ENCODE measurements around the gene RRAD.
"Not testable (repeated sequence)": the region's sequence is repeated elsewhere in the genome, so short reads cannot be mapped to it uniquely, and the experiment has no call there.

Gene RRAD

DNA sequence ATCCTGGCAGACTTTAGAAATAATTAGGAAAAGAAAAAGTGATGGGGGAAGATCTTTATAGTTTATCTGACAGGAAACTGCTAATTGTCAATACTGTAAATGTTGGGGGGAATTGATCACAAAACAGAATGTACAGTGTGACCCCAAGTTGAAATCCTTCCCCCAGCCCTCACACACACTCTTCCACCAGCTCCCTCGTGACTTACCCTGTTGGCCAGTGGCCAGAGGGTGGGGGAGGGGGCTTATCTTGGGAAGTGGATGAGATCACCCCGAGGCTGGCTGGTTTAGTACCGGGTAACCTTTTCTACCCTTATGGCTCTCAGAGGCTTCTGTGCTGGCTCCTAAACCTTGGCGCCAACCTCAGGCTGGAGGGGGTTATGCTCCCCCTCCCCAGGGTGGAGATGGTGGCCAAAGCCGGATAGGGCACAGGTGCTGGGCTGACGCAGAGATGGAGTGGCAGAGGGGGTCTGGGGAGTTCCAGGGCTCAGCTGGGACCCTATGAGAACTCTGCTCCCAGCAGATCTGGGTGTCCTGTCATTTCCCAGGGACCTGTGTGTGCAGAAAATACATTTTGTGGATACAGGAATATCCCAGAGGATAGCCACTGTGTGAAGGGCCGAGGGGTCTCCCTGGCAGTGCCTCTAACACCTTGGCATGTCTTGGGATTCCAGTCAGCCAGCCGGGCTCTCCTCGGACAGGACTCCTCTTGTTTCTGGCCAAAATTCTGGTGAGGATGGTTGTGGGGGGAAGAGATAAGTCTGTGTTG, 25.2 kb downstream of the RRAD start:
- no peak for DNase-seq (ENCODE audit: low spot score)

DNA sequence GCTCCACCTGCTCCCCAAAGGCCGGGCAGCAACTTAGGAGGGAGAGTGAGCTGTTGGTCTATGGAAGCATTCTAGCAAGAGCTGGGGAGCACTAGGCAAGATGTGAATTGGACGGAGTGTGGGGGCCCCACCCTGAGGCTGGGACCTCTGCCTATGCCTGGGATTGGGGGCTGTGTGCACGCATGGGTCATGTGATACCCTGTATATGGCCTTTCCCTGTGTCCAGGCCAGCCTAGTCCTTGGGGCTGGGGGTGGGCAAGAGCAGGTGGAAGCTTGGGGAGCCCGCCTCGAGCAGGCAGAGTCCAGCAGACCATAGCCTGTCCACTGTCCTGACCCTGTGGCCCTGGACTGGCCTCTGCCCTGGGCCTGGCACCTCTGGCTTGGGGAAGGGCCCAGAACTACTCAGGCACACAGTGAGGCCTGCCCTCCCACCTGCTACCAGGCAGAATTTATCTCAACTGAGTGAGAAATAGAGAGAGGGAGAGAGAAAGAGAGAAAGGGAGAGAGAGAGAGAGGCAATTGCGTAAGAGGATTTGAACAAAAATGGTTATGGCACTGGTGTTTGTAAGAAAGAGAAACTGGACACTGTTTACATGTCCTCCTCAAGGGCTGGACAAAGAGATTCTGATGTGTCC, 25.9 kb downstream of the RRAD start:
- DNase-seq (ENCODE audit: low spot score): no peak

DNA sequence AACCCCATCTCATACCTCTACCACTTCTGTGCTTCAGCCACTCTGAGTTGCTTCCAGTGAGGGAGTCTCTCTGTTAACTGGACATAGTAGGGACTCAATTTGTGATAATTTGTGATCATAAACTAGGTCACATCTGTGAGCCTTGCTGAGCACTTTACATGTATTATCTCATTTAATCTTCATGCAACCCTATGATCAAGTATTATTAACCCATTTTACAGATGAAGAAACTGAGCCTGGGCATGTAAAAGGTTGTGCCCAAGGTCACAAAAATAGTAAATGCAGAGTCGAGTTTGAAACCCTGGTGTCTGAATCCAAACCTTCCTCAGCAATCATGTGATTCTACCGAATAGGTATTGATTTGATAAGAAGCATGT, 26.4 kb downstream of the RRAD start:
- DNase-seq (ENCODE audit: low spot score): no peak

DNA sequence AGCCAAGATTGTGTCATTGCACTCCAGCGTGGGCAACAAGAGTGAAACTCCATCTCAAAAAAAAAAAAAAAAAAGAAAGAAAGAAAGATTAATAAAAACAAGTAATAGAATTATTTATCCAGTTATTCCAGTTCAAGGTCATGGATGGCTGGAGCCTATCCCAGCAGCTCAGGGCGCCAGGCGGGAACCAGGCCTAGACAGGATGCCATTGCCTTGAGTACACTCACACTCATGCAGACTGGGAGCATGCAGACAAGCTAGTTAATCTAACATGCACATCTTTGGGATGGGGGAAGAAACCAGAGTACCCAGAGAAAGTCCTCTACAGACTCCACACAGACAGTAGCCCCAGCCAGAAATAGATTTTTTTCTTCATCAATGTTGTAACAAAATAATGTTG, 27.1 kb downstream of the RRAD start:
- DNase-seq (ENCODE audit: low spot score): no peak

DNA sequence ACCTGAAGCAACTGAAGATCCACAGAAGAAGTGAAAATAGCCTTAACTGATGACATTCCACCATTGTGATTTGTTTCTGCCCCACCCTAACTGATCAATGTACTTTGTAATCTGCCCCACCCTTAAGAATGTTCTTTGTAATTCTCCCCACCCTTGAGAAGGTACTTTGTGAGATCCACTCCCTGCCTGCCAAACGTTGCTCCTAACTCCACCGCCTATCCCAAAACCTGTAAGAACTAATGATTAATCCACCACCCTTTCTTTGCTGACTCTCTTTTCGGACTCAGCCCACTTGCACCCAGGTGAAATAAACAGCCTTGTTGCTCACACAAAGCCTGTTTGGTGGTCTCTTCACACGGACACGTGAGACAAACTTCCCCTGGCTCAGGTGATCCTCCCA, 28.7 kb downstream of the RRAD start:
- DNase-seq (ENCODE audit: low spot score): not testable (repeated sequence)

DNA sequence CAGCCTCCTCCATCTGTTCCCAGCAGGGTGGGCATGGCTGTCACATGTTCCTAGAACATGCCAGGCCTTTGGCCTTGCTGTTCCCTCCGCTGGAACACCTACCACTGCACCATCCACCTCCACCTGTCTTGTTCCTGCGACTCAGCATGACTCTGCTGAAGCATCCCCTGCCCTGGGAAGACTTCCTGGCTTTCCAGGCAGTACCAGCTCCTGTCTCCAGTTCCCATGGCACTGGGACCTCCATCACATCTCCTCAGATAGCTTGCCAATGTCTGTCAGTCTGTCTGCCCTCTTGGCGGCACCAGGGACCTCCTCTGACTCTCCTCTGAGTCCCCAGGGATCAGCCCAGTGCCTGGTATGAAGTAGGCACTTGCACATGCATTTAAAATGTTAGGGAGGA, 29.3 kb downstream of the RRAD start:
- DNase-seq (ENCODE audit: low spot score): no peak

DNA sequence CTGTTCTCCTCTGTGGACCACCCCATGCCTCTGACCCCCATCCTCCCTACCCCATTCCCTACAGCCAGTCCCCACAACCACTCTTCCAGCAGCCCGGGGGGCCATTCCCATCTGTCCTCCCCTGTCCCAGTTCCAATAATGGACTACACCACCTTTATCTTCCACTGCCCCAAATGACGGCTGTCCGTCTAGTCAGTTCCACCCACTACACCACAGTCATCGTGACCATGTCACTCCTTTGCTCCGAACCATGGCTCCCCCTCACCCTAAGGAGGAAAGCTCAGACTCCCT, 29.7 kb downstream of the RRAD start:
- no peak for DNase-seq (ENCODE audit: low spot score)

DNA sequence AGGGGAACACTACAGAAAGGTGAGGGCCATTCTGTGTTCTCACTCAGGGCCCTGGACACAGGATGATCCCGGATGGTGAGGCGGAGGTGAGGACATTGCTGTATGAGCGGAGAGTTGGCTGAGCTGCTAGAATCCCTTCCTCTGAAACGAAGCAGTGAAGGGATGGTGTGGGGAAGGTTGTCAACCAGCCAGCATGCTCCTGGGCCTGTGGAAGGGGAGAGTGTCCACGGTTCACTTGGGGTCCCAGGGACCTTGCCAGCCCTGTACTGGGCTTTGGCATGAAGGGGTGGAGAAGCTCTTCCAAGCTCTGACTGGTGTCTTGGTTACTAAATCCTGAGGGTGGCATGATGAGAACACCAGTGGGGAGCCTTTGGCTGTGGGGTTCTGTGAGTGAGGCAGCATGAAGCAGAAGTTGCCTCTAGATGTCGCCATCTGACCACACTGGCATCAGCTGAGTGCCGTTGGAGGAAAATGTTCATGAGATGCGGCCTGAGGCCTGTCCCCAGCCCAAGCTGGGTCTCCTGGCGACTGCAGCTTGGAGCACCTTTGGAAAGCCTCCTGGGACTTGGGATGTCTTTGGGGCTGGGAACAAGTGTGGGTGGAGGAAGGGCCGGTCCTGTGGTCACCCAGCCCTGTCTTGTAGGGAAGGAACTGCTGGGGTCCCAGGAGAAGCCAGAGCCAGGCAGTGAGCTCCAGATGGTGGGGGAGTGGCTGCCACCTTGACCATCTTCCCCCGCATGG, 30.2 kb downstream of the RRAD start:
- peak; percentile 71 for DNase-seq (ENCODE audit: low spot score)

DNA sequence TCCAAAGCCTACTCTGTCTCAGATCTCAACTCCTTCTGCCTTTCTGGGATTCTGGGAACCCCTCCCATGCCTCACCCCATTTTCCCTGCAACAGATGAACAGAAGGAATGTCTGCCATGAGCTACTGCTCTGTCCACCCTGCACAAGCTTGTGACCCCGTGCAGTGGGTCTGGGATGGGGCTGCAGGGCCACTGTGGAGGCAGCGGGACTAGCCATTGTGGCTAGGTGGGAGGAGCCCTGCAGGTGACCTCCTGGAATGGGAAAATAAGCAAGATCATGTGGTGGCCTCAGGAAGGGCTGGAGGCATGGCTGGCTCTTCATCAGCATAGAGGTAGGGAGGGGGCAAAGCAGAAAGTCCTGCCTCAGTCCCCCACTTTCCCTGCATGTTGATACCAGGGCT, 31.3 kb downstream of the RRAD start:
- no peak for DNase-seq (ENCODE audit: low spot score)

DNA sequence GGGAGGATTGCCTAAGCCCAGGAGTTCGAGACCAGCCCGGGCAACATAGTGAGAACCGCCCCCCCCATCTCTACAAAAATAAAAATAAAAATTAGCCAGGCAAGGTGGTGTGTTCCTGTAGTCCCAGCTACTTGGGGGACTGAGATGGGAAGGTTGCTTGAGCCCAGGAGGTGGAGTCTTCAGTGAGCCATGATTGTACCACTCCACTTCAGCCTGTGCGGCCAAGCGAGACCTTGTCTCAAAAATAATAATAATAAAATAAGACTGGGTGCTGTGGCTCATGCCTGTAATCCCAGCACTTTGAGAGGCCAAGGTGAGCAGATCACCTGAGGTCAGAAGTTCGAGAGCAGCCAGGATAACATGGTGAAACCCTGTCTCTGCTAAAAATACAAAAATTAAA, 33.5 kb downstream of the RRAD start:
- no peak for DNase-seq (ENCODE audit: low spot score)

DNA sequence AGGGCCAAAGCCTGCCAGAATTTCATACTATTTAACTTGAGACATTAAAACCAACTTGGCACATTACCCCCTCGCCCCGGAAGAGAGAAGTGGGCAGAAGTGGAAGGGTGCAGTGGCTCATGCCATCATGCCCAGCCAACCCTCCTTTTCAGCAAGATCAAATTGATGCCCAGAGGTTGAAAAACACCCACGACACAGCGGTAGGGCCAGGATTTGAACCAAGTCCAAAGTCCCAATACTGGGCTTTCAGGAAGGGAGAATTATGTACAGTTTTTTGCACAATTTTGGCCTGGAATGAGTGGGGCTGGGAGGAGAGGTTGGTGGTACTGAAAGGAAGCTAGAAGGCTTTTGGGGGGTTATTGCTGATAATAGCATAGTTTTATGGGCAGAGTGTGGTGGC, 34.0 kb downstream of the RRAD start:
- no peak for DNase-seq (ENCODE audit: low spot score)

DNA sequence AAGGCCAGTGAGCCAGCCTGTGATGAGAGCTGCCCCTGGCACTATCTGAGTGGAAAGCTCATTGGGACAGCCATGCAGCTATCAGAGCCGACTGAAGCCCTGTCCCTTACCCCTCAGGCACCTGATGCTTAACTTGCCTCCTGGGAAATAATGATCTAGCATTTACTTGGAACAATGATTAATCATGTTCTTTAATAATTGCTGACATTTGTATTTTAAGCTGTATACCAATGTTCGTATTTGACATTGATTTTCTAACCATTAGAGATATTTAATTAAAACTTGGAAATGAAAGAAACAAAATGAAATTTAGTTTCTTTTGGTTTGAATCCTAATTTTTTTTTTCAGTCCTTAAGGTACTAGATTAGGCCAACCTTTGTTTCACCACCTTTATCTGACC, 34.5 kb downstream of the RRAD start:
- DNase-seq (ENCODE audit: low spot score): no peak

DNA sequence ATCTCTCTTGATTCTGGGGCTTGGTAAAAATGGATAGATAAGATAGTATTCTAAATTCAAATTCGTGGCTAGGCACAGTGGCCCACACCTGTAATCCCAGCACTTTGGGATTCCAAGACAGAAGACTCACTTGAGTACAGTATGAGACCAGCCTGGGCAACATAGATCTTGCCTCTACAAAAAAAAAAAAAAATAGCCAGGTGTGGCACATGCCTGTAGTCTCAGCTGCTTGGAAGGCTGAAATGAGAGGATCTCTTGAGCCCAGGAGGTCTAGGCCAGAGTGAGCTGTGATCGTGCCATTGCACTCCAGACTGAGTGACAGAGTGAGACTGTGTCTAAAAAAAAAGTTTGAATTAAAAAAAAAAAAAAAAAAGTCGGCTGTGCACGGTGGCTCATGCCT, 35.7 kb downstream of the RRAD start:
- no peak for DNase-seq (ENCODE audit: low spot score)

DNA sequence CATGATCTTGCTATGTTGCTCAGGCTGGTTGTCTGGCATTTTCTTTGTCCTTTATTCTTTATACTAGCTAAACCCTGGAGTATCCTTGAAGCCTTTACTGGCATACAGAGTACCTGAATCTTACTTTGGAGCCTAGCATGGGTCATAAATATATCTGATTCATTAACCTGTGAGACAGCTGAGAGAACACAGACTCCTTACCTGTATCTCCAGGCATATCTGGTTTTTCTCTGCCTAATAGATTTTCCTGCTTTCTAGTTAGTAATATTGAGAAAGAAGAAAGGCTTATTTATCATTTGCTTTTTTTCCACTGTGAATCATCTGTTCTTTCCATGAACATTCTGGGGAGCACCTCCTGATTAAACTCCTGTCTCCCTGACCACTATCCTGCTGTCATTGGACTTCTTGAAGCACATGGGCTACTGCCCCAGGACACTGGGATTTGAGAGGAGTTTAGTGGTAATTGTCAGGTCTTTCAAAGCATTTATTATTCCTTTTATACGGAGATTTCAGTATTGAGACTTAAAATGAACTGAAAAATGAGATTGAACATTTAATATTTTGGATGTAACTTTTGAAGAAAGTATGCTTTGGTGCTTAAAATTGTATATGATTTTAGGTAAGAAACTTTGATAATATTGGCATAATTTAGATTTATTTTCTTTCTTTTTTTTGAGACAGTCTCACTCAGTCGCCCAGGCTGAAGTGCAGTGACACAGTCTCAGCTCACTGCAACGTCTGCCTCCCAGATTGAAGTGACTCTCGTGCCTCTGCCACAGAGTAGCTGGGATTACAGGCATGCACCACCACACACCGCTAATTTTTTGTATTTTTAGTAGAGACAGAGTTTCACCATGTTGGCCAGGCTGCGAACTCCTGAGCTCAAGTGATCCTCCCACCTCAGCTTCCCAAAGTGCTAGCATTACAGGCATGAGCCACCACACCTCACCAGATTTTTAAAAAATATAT, 36.4 kb downstream of the RRAD start:
- no peak for DNase-seq (ENCODE audit: low spot score)

DNA sequence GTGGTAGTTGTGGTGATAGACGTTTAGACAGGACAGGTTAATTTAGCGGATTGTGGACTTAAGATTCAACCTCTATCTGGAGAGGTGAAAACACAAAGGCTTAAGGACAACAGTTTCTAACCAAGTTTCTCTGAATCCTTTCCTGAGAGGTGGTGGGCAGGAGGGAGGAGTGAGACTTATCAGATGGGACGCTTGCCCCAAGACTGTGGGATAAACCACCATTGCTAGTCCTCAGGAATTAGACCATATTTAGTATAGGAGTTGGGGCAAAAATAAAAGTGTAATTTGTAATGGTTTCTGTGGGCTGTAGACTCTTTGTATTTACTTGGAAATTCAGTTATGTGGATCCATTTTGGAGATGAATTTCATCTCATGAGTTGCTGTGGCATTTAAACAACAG, 38.4 kb downstream of the RRAD start:
- DNase-seq (ENCODE audit: low spot score): no peak

DNA sequence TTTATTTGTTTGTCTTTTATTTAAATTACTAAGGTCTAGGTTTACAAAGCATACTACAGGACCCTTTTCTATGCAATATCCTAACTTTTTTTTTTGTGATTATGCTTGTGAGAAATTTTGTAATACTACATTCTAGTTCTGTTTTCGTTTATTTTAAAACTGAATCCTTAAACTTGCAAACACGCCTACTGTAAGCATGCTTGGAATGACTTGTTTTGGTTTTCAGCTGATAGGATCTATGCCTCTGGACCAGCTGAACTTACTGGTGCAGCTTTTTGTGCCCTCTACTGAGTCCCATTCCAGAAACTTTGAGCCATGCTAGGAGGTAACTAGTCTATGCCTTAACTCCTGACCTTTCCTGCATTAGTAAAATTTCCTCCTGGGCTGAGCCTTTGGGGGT, 39.0 kb downstream of the RRAD start:
- no peak for DNase-seq (ENCODE audit: low spot score)

DNA sequence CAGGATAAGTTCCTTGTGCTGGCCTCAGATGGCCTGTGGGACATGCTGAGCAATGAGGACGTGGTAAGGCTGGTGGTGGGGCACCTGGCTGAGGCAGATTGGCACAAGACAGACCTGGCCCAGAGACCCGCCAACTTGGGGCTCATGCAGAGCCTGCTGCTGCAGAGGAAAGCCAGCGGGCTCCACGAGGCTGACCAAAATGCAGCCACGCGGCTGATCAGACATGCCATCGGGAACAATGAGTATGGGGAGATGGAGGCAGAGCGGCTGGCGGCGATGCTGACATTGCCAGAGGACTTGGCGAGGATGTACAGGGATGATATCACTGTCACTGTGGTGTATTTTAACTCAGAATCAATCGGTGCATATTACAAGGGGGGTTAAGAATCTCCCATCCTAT, 39.8 kb downstream of the RRAD start:
- no peak for DNase-seq (ENCODE audit: low spot score)

DNA sequence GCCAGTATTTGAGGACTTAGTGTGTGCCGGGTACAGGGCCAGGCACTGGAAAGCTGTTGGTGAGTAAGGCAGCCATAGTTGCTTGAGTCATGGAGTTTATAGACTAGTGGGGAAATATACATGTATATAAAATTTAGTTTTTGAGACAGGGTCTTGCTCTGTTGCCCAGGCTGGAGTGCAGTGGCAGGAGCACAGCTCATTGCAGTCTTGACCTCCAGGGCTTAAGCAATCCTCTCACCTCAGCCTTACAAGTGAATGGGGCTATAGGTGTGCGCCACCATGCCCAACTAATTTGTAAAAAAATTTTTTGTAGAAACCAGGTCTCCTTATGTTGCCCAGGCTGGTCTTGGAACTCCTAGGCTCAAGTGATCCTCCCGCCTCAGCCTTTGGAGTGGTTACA, 42.6 kb downstream of the RRAD start:
- no peak for DNase-seq (ENCODE audit: low spot score)

DNA sequence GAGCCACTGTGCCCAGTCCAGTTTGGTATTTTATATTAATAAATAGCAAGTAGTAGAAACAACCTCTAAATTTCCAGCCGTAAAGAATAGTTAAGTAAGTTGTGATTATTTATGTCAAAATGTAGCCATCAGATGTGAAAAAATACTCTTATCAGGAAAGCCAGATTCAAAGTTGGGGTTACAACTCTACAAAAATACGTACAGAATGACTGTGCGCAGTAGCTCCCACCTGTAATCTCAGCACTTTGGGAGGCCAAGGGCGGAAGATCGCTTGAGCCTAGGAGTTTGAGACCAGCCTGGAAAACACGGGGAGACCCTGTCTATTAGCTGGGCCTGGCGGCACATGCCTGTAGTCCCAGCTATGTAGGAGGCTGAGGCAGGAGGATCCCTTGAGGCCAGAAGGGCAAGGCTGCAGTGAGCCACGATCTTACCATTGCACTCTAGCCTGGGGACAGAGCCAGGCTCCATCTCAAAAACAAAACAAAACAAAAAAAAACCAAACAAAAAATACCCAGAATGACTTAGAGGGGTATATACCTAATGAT, 43.3 kb downstream of the RRAD start:
- no peak for DNase-seq (ENCODE audit: low spot score)

DNA sequence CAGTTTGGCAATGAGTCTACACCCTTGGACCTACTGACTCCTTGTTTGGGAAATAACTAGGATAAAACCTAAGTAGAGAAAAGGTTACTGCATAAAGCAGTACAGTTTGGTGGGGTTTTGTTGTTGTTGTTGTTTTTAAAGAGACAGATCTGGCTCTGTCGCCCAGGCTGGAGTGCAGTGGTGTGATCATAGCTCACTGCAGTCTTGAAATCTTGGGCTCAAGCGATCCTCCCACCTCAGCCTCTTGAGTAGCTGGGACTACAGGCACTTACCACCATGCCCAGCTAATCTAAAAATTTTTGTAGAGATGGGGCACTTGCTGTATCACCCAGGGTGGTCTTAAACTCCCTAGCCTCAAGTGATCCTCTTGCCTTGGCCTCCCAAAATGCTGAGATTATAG, 43.8 kb downstream of the RRAD start:
- DNase-seq (ENCODE audit: low spot score): no peak

DNA sequence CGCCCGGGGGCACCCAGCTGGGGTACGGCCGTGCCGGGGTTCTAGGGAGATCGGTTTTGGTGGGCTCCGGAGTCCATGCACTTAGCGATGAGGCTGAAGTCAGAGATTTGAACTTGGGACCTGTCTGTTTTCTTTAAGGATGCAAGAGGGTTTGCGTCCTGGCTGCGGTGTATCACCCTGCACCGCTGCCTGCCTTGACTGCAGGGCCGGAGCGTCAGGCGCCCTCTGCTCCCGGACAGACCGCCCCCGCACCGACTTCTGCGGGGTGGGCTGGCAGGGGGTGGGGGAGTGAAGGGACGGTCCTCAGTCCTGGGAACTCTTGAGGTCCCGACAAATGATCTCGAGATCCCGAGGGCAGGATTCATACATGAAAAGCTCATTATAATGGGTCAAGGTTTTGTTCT, 44.3 kb downstream of the RRAD start:
- DNase-seq (ENCODE audit: low spot score): no peak

Data from ecto neural progenitor cell (in vitro differentiated cells).